H9 (cell line): ENCODE data around the gene BLOC1S1. TPM values are rescaled to one million over a fixed set of nuclear protein-coding genes. Genes with fewer than 3 reads are reported as not detected.

Experiments used
- DNase-seq: peaks from one replicate; pipeline ENCODE4 v3.0.0-alpha.2; 2017
- H2AFZ ChIP-seq: one replicate; pipeline ENCODE4 v1.6.1; 2013; ENCODE audit warnings: mild to moderate bottlenecking, low read length, control low read depth, moderate library complexity
- H2AK5ac ChIP-seq: 2 replicates; pipeline ENCODE4 v1.6.1; 2013; ENCODE audit warnings: low read length, control low read depth, mixed read lengths; ENCODE audit not compliant: insufficient read length
- H2BK120ac ChIP-seq: one replicate; pipeline ENCODE4 v1.6.1; 2013; ENCODE audit warnings: low read depth, mild to moderate bottlenecking, low read length, control low read depth, inconsistent platforms; ENCODE audit not compliant: poor library complexity, severe bottlenecking
- H2BK12ac ChIP-seq: 2 replicates; pipeline ENCODE4 v1.6.1; 2013; ENCODE audit warnings: low read length, control low read depth, mixed read lengths, low read depth; ENCODE audit not compliant: insufficient read length
- H2BK15ac ChIP-seq: 2 replicates; pipeline ENCODE4 v1.6.1; 2013; ENCODE audit warnings: low read depth, low read length, control low read depth
- H2BK20ac ChIP-seq: one replicate; pipeline ENCODE4 v1.6.1; 2013; ENCODE audit warnings: low read depth, mild to moderate bottlenecking, low read length, control low read depth, inconsistent platforms; ENCODE audit not compliant: poor library complexity, severe bottlenecking
- H2BK5ac ChIP-seq: 2 replicates; pipeline ENCODE4 v1.6.1; 2013; ENCODE audit warnings: low read length, control low read depth, mixed read lengths; ENCODE audit not compliant: insufficient read length
- H3K14ac ChIP-seq: 2 replicates; pipeline ENCODE4 v1.6.1; 2013; ENCODE audit warnings: low read length, control low read depth; ENCODE audit not compliant: insufficient read depth
- H3K18ac ChIP-seq: 2 replicates; pipeline ENCODE4 v1.6.1; 2013; ENCODE audit warnings: low read depth, mild to moderate bottlenecking, mixed read lengths, low read length, control low read depth; ENCODE audit not compliant: insufficient read length
- H3K23ac ChIP-seq: 2 replicates; pipeline ENCODE4 v1.6.1; 2013; ENCODE audit warnings: low read length, control low read depth, mixed read lengths, low read depth; ENCODE audit not compliant: insufficient read length
- H3K23me2 ChIP-seq: 2 replicates; pipeline ENCODE4 v1.6.1; 2013; ENCODE audit warnings: low read depth, mild to moderate bottlenecking, mixed read lengths, low read length, control low read depth; ENCODE audit not compliant: insufficient read length, poor library complexity, severe bottlenecking
- H3K27ac ChIP-seq: 2 replicates; pipeline ENCODE4 v1.5.1; 2013; ENCODE audit warnings: low read length, control low read depth, mixed read lengths, low read depth; ENCODE audit not compliant: insufficient read length
- H3K27me3 ChIP-seq: 2 replicates; pipeline ENCODE4 v1.6.1; 2013; ENCODE audit warnings: low read length, control low read depth, inconsistent platforms; ENCODE audit not compliant: insufficient read depth
- H3K4ac ChIP-seq: 2 replicates; pipeline ENCODE4 v1.6.1; 2013; ENCODE audit warnings: low read depth, mild to moderate bottlenecking, control low read depth, inconsistent platforms, low read length, moderate library complexity
- H3K4me1 ChIP-seq: 2 replicates; pipeline ENCODE4 v1.6.1; 2013; ENCODE audit warnings: low read length, control low read depth, inconsistent platforms; ENCODE audit not compliant: insufficient read depth
- H3K4me2 ChIP-seq: 2 replicates; pipeline ENCODE4 v1.6.1; 2013; ENCODE audit warnings: low read length, control low read depth, mixed read lengths; ENCODE audit not compliant: insufficient read length, insufficient read depth
- H3K56ac ChIP-seq: 2 replicates; pipeline ENCODE4 v1.6.1; 2013; ENCODE audit warnings: low read depth, mild to moderate bottlenecking, mixed read lengths, low read length, control low read depth; ENCODE audit not compliant: insufficient read length
- H3K79me1 ChIP-seq: 2 replicates; pipeline ENCODE4 v1.6.1; 2013; ENCODE audit warnings: low read depth, mild to moderate bottlenecking, moderate library complexity, low read length, control low read depth, inconsistent platforms; ENCODE audit not compliant: insufficient read depth, poor library complexity, severe bottlenecking
- H3K79me2 ChIP-seq: 2 replicates; pipeline ENCODE4 v1.6.1; 2013; ENCODE audit warnings: low read length, control low read depth, inconsistent platforms; ENCODE audit not compliant: insufficient read depth
- H3K9ac ChIP-seq: 2 replicates; pipeline ENCODE4 v1.6.1; 2013; ENCODE audit warnings: low read length, control low read depth, mixed read lengths; ENCODE audit not compliant: insufficient read length; ENCODE audit errors: extremely low read depth
- H3K9me3 ChIP-seq: one replicate; pipeline ENCODE4 v1.6.1; 2013; ENCODE audit warnings: low read depth, low read length, inconsistent platforms; ENCODE audit not compliant: control insufficient read depth
- H3T11ph ChIP-seq: one replicate; pipeline ENCODE4 v1.6.1; 2013; ENCODE audit warnings: mild to moderate bottlenecking, low read length, control low read depth, inconsistent platforms
- H4K20me1 ChIP-seq: one replicate; pipeline ENCODE4 v1.6.1; 2013; ENCODE audit not compliant: control insufficient read depth, insufficient read length, insufficient read depth
- H4K5ac ChIP-seq: 2 replicates; pipeline ENCODE4 v1.6.1; 2013; ENCODE audit warnings: low read depth, mild to moderate bottlenecking, mixed read lengths, low read length, control low read depth; ENCODE audit not compliant: insufficient read length
- H4K8ac ChIP-seq: replicated peaks from 2 replicates; pipeline ENCODE4 v1.6.1; 2013; ENCODE audit warnings: low read length, control low read depth, mixed read lengths, low read depth; ENCODE audit not compliant: insufficient read length
- H4K91ac ChIP-seq: 2 replicates; pipeline ENCODE4 v1.6.1; 2013; ENCODE audit warnings: low read depth, mild to moderate bottlenecking, moderate library complexity, mixed read lengths, low read length, control low read depth; ENCODE audit not compliant: insufficient read length
- H3K27ac Mint-ChIP-seq, 3 experiments: 2 replicates in 2 of 3; 3 replicates in 1 of 3; pipeline ENCODE4 v1.8.0; 2020 to 2021; ENCODE audit warnings: mixed read lengths in 3 of 3, mild to moderate bottlenecking in 1 of 3, moderate library complexity in 1 of 3
- H3K27me3 Mint-ChIP-seq: 2 replicates; pipeline ENCODE4 v1.8.0; 2021; ENCODE audit warnings: low read depth, mild to moderate bottlenecking, moderate library complexity, mixed read lengths
- H3K36me3 Mint-ChIP-seq, 3 experiments: 2 replicates in 2 of 3; 3 replicates in 1 of 3; pipeline ENCODE4 v1.8.0; 2020 to 2021; ENCODE audit warnings: low read depth in 3 of 3, mixed read lengths in 3 of 3; ENCODE audit not compliant: insufficient read depth in 1 of 3
- H3K4me1 Mint-ChIP-seq, 2 experiments: 2 replicates each; pipeline ENCODE4 v1.8.0; 2020; ENCODE audit warnings: mixed read lengths in 2 of 2
- H3K4me3 Mint-ChIP-seq, 2 experiments: 2 replicates in 1 of 2; 3 replicates in 1 of 2; pipeline ENCODE4 v1.8.0; 2020 to 2021; ENCODE audit warnings: mild to moderate bottlenecking in 2 of 2, mixed read lengths in 2 of 2, moderate library complexity in 1 of 2
- H3K9me3 Mint-ChIP-seq, 2 experiments: 2 replicates in 1 of 2; 3 replicates in 1 of 2; pipeline ENCODE4 v1.8.0; 2020; ENCODE audit warnings: mild to moderate bottlenecking in 2 of 2, mixed read lengths in 2 of 2, moderate library complexity in 1 of 2
- WGBS: extraction: QIAGEN DNeasy Blood & Tissue Kit; methylation state at CpG from one replicate; pipeline ENCODE4 v1.1.7; 2013; ENCODE audit warnings: missing lambda C conversion rate, low lambda C conversion rate, mixed read lengths; ENCODE audit not compliant: insufficient read length; ENCODE audit errors: extremely low coverage; 5-methylcytosine and 5-hydroxymethylcytosine counted together
- total RNA-seq: library from RNA; stranded (reverse); gene quantifications from 2 replicates; pipeline ENCODE4 v1.2.1, GENCODE V29; 2021
- TF ChIP-seq, protein P1 (sequence below): fragments of 200-600 bp; sonication (generic); conservative IDR thresholded peaks from 3 replicates; pipeline ENCODE4 v1.8.0; 2021; ENCODE audit warnings: antibody characterized with exemption, mild to moderate bottlenecking

The BLOC1S1 gene
- total RNA-seq, 1 experiment from 2014 or later: 108 TPM

DNA sequence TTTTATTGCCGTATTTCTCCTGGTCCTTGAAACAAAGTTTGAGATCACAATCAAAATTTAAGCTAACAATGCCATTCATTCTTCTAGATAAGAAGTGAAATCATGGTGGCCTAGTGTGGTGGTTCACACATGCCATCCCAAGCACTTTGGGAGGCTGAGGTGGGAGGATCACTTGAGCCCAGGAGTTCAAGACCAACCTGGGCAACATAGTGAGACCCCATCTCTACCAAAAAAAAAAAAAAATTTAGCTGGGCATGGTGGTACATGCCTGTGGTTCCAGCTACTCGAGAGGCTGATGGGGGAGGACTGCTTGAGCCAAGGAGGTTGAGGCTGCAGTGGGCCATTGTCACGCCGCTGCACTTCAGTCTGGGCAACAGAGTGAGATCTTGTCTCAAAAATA is 51.3 kb downstream of the BLOC1S1 start:
- peak overlapping the region in 1 of 3 experiments; percentile 65; a peak in 1 of 7 replicates for H3K27ac Mint-ChIP-seq
- no peak for DNase-seq
- H2BK120ac ChIP-seq: no peak overlapping the region
- H3K79me2 ChIP-seq: no peaks in the 10 kb centered on the region
- H3K56ac ChIP-seq: no peak overlapping the region
- no peak overlapping the region for H4K5ac ChIP-seq
- no peak overlapping the region for H4K91ac ChIP-seq
- no peaks in the 10 kb centered on the region for H3K27me3 ChIP-seq
- H3K18ac ChIP-seq: no peak overlapping the region
- no peak overlapping the region for H2BK15ac ChIP-seq
- no peak overlapping the region for H3K14ac ChIP-seq
- no peak overlapping the region for H2BK12ac ChIP-seq
- H3K4me3 Mint-ChIP-seq: no peak overlapping the region
- H3K79me1 ChIP-seq: peaks cover 3% of the 10 kb centered on the region
- TF ChIP-seq, protein P1, sequence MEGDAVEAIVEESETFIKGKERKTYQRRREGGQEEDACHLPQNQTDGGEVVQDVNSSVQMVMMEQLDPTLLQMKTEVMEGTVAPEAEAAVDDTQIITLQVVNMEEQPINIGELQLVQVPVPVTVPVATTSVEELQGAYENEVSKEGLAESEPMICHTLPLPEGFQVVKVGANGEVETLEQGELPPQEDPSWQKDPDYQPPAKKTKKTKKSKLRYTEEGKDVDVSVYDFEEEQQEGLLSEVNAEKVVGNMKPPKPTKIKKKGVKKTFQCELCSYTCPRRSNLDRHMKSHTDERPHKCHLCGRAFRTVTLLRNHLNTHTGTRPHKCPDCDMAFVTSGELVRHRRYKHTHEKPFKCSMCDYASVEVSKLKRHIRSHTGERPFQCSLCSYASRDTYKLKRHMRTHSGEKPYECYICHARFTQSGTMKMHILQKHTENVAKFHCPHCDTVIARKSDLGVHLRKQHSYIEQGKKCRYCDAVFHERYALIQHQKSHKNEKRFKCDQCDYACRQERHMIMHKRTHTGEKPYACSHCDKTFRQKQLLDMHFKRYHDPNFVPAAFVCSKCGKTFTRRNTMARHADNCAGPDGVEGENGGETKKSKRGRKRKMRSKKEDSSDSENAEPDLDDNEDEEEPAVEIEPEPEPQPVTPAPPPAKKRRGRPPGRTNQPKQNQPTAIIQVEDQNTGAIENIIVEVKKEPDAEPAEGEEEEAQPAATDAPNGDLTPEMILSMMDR: no peak
- H3K9me3 Mint-ChIP-seq: no peaks in the 10 kb centered on the region
- H2BK20ac ChIP-seq: no peak overlapping the region
- H4K20me1 ChIP-seq: no peaks in the 10 kb centered on the region
- peaks cover 17 to 63% (median 40%) of the 10 kb centered on the region in 3 experiments; a peak in 6 of 7 replicates for H3K36me3 Mint-ChIP-seq
- no peak overlapping the region for H3K9ac ChIP-seq
- no peak overlapping the region for H3K27ac ChIP-seq
- no peak overlapping the region for H2AFZ ChIP-seq
- H3K4me2 ChIP-seq: no peak overlapping the region
- H2AK5ac ChIP-seq: no peak overlapping the region
- no peaks in the 10 kb centered on the region for H3K9me3 ChIP-seq
- no peak overlapping the region for H3K4ac ChIP-seq
- peaks cover 9 to 14% of the 10 kb centered on the region in 2 experiments for H3K4me1 Mint-ChIP-seq
- no peak overlapping the region for H3T11ph ChIP-seq
- 0 out of 2 replicates have a peak, but pooled peaks cover 3% of the 10 kb centered on the region for H3K4me1 ChIP-seq
- H3K27me3 Mint-ChIP-seq: no peaks in the 10 kb centered on the region
- H4K8ac ChIP-seq: no peak overlapping the region
- no peaks in the 10 kb centered on the region for H3K23me2 ChIP-seq
- no CpG with 5 or more reads among the region's 4 CpGs for WGBS
- H3K23ac ChIP-seq: no peak overlapping the region
- H2BK5ac ChIP-seq: no peak overlapping the region

Other genes with a start within 250 kb of the BLOC1S1 start
- gene OR6C70, start 245.9 kb upstream of the BLOC1S1 start, total RNA-seq: not detected in 2 replicates
- not detected in 2 replicates for gene OR6C68, start 223.7 kb upstream of the BLOC1S1 start, total RNA-seq
- gene OR6C4, start 166.4 kb upstream of the BLOC1S1 start, total RNA-seq: not detected in 2 replicates
- not detected in 2 replicates for gene OR2AP1, start 143.6 kb upstream of the BLOC1S1 start, total RNA-seq
- not detected in 2 replicates for gene OR10P1, start 79.2 kb upstream of the BLOC1S1 start, total RNA-seq
- 114 and 119 TPM in 2 replicates for gene ITGA7, start 8.1 kb upstream of the BLOC1S1 start, total RNA-seq
- 4.0 and 6.6 TPM in 2 replicates for gene RDH5, start 4.3 kb downstream of the BLOC1S1 start, total RNA-seq
- gene CD63, start 13.0 kb downstream of the BLOC1S1 start, total RNA-seq: 581 and 589 TPM in 2 replicates
- 31.2 and 31.8 TPM in 2 replicates for gene GDF11, start 27.1 kb downstream of the BLOC1S1 start, total RNA-seq
- gene SARNP, start 101.7 kb downstream of the BLOC1S1 start, total RNA-seq: 122 and 127 TPM in 2 replicates
- gene ORMDL2, start 102.0 kb downstream of the BLOC1S1 start, total RNA-seq: 51.3 and 53.1 TPM in 2 replicates
- 33.7 and 37.1 TPM in 2 replicates for gene DNAJC14, start 113.5 kb downstream of the BLOC1S1 start, total RNA-seq
- 1.7 and 2.4 TPM in 2 replicates for gene MMP19, start 126.9 kb downstream of the BLOC1S1 start, total RNA-seq
- gene PYM1, start 211.8 kb downstream of the BLOC1S1 start, total RNA-seq: 58.1 and 58.9 TPM in 2 replicates
- 24.1 and 25.9 TPM in 2 replicates for gene DGKA, start 215.1 kb downstream of the BLOC1S1 start, total RNA-seq
- 71.0 and 72.6 TPM in 2 replicates for gene PMEL, start 250.0 kb downstream of the BLOC1S1 start, total RNA-seq